GM12801 (cell line): ENCODE data around the gene PCDHGA7.
"Not testable (repeated sequence)": the region's sequence is repeated elsewhere in the genome, so short reads cannot be mapped to it uniquely, and the experiment has no call there.

Experiments used
- CTCF ChIP-seq: IDR thresholded peaks from one replicate; pipeline ENCODE4 v1.5.1; 2011; ENCODE audit warnings: control low read depth; ENCODE audit not compliant: insufficient read length; ENCODE audit errors: extremely low read depth

PCDHGA7 gene

DNA sequence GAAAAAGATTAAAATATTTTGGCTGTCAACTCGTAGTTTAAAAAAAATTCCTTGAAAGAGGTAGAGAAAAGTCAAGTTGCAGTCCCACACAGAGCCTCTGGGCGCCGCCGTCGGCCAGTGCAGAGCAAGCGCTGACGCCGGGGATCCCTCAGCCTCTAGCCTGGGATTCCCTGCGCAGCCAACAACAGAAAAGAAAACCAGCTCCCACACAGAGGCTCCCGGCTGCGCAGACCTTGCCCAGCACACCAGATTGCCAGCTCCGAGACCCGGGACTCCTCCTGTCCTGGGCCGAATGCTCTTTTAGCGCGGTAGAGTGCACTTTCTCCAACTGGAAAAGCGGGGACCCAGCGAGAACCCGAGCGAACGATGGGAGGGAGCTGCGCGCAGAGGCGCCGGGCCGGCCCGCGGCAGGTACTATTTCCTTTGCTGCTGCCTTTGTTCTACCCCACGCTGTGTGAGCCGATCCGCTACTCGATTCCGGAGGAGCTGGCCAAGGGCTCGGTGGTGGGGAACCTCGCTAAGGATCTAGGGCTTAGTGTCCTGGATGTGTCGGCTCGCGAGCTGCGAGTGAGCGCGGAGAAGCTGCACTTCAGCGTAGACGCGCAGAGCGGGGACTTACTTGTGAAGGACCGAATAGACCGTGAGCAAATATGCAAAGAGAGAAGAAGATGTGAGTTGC lies 35.1 kb downstream of the PCDHGA7 start, which contains the start of gene PCDHGB7:
Gene PCDHGB7, plus strand, starts transcription at position 184 of the 679 bp plus-strand sequence. Its CDS starts 183 bp downstream, at position 367.
- TF ChIP-seq CTCF: not testable (repeated sequence)

DNA sequence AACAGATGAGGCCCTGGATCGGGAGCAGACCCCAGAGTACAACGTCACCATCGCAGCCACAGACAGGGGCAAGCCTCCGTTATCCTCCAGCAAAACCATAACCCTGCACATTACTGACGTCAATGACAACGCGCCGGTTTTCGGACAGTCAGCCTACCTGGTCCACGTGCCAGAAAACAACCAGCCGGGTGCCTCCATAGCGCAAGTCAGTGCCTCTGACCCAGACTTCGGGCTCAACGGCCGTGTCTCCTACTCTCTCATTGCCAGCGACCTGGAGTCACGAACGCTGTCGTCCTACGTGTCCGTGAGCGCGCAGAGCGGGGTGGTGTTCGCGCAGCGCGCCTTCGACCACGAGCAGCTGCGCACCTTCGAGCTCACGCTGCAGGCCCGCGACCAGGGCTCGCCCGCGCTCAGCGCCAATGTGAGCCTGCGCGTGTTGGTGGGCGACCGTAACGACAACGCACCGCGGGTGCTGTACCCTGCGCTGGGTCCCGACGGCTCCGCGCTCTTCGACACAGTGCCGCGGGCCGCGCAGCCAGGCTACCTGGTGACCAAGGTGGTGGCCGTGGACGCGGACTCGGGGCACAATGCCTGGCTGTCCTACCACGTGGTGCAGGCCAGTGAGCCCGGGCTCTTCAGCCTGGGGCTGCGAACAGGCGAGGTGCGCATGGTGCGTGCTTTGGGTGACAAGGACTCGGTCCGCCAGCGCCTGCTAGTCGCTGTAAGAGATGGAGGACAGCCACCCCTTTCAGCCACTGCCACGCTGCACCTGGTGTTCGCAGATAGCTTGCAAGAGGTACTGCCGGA lies 36.7 kb downstream of the PCDHGA7 start:
- TF ChIP-seq CTCF: no peak

GRCh38 chr5:141420855-141421488 lies 38.4 kb downstream of the PCDHGA7 start, which contains the start of gene PCDHGA11:
Gene PCDHGA11 (plus strand): TSS chr5:141421051. CDS start chr5:141421228, 177 bp downstream.
- TF ChIP-seq CTCF: peak; percentile 15

DNA sequence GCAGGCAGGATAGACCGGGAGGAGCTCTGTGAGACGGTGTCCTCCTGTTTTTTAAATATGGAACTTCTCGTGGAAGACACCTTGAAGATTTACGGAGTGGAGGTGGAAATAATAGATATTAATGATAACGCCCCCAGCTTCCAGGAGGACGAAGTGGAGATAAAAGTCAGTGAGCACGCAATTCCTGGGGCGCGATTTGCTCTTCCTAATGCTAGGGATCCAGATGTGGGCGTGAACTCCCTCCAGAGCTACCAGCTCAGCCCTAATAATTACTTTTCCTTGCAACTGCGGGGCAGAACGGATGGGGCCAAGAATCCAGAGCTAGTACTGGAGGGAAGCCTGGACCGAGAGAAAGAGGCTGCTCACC lies 38.9 kb downstream of the PCDHGA7 start:
- TF ChIP-seq CTCF: no peak

DNA sequence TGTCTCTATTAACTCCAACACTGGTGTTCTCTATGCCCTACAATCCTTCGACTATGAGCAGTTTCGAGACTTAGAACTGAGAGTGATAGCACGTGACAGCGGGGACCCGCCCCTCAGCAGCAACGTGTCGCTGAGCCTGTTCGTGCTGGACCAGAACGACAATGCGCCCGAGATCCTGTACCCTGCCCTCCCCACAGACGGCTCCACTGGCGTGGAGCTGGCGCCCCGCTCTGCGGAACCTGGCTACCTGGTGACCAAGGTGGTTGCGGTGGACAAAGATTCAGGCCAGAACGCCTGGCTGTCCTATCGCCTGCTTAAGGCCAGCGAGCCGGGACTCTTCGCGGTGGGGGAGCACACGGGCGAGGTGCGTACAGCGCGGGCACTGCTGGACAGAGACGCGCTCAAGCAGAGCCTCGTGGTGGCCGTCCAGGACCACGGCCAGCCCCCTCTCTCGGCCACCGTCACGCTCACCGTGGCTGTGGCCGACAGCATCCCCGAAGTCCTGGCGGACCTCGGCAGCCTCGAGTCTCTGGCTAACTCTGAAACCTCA lies 40.3 kb downstream of the PCDHGA7 start:
- TF ChIP-seq CTCF: no peak

GRCh38 chr5:141427783-141428426 lies 45.4 kb downstream of the PCDHGA7 start:
- no peak for TF ChIP-seq CTCF
